NCI-H1092 treated with DMSO at 0.1 percent for 48 hours (cell line): ENCODE results near the gene MKRN2OS.
"Not testable (repeated sequence)": the region's sequence is repeated elsewhere in the genome, so short reads cannot be mapped to it uniquely, and the experiment has no call there.

ENCODE experiments used
- DNase-seq: peaks from one replicate; lab custom pipeline; 2025; lab: John Stamatoyannopoulos, UW

Gene MKRN2OS

GRCh38 chr3:12561397-12561796, 16.1 kb upstream of the MKRN2OS start:
- DNase-seq = no peak

- DNase-seq = no peak
Observed at GRCh38 chr3:12560505-12561190, 15.3 kb upstream of the MKRN2OS start.

DNA sequence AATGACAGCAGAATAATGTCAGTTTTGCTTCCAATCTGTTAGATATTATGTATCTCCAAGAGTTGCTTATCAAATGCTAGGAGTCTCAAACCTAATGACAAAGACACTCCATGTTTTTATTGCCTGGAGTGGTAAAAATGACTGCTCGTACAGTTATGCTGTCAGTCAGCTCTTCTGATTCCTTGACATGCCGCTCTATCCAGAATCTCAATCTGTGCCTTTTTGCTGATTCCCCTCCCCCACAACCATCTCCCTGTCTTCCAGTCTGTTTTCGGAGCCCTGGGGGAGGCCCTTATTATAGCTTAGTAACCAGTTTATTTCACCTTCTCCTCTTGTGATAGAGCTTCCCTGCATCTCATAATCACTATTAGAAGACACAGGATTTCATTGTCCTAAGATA, 14.2 kb upstream of the MKRN2OS start:
- no peak for DNase-seq

GRCh38 chr3:12558706-12559105, 13.4 kb upstream of the MKRN2OS start:
- DNase-seq = no peak

- no peak for DNase-seq
Observed at GRCh38 chr3:12557473-12558100, 12.3 kb upstream of the MKRN2OS start.

GRCh38 chr3:12556690-12557472, 11.6 kb upstream of the MKRN2OS start, which contains the start of gene MKRN2:
TSS of gene MKRN2 (plus strand) at chr3:12557087. CDS start at chr3:12557151, 64 bp downstream.
- peak; percentile 76 for DNase-seq

DNA sequence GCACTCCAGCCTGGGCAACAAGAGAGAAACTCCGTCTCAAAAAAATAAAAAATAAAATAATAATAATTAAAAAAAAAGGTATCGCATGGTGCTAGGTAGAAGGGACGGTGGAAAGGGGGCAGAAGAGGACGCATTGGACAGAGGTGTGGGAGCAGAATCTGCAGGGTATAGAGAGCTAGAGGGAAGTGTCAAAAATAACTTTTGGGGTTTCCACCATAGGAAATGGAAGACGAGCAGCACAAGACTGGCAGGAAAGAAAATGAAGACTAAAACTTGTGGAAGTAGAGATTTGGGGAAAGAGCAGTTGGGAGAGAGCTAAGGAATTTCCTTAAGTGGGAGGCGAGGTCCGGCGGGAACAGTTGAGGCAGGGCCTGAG, 11.0 kb upstream of the MKRN2OS start:
- peak; percentile 56 for DNase-seq

DNA sequence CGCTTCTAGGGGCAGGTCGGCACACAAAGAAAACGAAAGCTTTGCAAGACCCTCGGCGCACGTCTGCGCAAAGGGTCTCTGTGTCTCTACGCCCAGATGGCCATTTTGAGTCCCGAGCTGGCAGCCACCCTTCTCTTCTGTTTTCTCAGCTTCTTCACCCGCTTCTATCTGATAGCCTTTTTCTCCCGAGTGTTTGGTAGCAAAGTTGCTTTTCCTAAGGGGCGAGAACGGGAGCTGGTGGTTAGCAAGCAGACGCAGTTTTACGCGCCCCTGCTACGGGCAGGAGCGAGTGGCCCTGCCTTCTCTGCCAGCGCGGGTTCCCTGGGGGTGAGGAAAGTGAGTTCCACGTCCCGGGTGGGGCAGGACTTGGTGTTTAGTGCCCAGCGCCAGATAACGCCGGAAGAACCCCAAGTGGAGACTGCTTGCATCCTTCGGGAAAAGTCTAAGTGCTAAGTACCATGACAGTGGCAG, 8.7 kb upstream of the MKRN2OS start:
- peak; percentile 78 for DNase-seq

DNA sequence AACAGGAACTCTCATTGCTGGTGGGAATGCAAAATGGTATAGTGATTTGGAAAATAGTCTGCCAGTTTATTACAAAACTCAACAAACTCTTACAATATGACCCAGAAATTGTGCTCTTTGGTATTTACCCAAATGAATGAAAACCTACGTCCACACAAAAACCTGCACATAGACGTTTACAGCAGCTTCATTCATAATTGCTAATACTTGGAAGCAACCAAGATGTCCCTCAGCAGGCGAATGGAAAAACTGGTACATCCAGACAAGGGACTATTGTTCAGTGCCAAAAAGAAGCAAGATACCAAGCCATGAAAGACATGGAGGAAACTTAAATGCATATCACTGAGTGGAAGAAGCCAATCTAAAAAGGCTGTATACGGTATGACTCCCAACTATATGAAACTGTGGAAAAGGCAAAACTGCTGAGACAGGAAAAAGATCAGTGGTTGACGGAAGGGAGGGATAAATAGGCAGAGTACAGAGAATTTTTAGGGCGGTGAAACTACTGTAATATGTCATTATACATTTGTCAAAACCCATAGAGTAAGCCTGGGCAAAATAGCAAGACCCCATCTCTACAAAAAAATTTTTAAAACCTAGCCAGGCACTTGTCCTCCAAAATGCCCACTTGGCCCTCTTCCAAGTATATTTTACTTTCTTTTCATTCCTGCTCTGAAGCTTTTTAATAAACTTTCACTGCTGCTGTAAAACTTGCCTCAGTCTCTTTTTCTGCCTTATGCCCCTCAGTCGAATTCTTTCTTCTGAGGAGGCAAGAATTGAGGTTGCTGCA, 4.9 kb upstream of the MKRN2OS start:
- no peak for DNase-seq

GRCh38 chr3:12544652-12545472, 437 bp downstream of the MKRN2OS start:
- no peak for DNase-seq

GRCh38 chr3:12543497-12543896, 1.8 kb downstream of the MKRN2OS start:
- DNase-seq = not testable (repeated sequence)

DNA sequence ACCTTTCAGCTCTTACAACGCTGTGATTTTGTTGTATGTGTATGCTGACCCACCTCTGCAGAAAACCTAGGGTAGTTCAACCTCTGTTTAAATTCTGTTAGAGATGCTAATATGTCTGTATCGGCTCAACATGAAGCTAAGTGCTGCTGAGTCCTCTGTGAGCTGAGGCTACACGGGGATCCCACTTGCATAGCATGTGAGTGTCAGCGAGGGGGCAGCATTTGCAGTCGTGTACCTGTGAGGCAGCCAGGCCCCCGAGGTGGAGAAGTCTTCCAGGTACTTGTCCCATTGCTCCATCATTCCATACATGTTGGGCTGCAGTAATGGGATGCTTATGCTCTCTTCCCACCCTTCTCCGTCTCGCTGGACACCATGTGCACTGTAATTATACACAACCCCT, 3.7 kb downstream of the MKRN2OS start:
- no peak for DNase-seq

DNA sequence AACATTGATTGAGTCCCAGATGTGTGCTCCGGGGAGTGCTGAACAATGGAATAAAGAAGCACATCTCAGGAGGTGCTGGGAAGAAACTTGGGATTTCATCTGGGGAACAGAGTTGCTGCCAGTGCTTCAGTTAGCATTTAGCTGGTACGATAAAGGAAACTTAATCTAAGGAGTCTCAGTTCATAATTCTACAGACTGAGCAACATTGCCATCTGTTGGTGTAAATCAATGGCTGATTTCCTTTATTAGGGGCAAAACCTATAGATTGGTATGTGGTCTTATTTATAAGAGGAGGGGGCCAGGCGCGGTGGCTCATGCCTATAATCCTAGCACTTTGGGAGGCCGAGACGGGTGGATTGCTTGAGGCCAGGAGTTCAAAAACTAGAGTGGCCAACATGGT, 8.9 kb downstream of the MKRN2OS start:
- DNase-seq = no peak

DNA sequence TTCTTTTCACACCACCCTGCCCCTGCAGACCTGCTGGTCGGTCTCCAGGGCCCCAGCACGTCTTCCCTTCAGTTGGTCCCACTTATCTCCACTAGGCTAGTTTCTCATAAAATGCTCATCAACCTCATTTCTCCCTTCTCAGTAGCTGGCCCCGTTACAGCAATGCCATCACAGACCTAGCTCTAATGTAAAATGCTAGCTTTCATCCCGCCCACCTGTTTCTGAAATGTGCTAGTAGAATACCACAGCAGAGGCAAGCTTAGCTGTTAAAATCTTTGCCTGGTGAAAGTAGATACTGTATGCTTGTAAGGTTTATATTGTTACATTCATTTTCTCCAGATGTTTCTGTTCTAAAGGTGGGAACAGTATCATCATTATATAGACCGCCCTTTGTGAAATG, 13.1 kb downstream of the MKRN2OS start:
- DNase-seq = no peak

DNA sequence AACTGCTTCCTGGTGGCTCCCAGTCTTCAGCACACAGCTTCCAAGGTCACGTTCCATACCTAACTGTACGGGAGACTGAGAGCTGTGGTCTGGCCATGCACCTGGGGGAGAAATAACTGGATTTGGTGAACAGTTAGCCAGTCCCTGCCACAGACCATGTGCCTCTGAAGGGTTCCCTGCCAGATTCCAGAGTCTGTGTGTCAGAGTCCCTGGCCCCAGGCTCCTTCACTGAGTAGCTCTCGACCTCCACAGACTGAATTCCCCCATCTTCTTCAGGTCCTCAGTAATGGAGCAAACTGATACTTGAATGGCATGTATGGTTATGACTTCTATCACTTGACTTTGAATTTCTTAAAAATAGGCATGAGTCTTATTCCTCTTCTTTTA, 17.5 kb downstream of the MKRN2OS start:
- no peak for DNase-seq

DNA sequence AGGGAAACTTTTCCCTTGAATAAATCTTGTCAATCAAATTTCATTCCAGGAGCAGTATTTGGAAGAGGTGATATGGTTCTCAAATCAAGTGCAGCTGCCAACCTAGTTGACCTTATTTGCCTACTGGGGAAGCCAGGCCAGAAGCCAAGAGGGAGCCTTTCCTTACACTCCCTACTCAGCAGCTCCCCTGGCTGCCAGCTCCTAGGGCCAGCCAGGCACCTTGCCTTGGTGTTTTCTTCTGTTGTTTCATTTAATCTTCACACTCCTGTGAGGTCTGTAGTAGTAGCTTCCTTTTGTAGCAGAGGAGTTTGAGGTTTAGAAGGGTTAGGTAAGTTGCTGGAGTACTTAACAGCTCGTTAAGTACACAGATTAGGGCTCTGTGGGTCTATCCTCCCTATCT, 22.6 kb downstream of the MKRN2OS start:
- DNase-seq = no peak

- no peak for DNase-seq
Observed at GRCh38 chr3:12521010-12521409, 24.3 kb downstream of the MKRN2OS start.

GRCh38 chr3:12518261-12519028, 26.9 kb downstream of the MKRN2OS start:
- no peak for DNase-seq

DNA sequence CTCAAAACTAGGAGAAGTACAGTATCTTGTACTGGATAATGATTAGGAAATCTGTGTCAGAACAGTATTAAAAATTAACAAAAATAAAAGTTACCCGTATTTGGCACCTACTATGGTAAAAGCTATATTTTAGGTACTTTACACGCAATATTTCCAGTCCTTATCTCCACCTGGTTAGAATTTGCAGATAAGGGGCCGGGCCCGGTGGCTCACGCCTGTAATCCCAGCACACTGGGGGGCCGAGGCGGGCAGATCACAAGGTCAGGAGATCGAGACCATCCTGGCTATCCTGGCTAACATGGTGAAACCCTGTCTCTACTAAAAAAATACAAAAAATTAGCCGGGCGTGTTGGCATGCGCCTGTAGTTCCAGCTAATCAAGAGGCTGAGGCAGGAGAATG, 28.4 kb downstream of the MKRN2OS start:
- no peak for DNase-seq

DNA sequence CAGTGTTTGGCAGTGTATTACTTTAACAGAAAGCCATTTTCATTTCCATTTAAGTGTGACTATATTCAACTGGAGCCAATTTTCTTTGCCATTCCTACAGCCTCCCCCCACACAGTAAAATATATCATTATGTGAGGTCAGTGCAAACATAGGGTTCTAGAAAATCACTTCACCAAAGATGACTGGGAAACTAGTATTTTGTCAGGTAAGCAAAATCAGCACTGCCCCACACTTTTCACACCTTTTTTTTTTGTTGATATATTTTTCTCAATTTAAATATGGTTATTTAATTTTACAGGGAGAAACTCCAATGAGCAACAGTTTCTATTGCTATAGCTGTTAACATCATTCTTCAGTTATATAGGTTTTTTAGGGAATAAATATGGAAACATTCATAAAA, 29.7 kb downstream of the MKRN2OS start:
- DNase-seq = no peak
